ENCODE measurements around the gene HFM1. TPM values are rescaled to one million over a fixed set of nuclear protein-coding genes. Genes with fewer than 3 reads are reported as not detected.
"Not testable (repeated sequence)": the region's sequence is repeated elsewhere in the genome, so short reads cannot be mapped to it uniquely, and the experiment has no call there.

HFM1 gene
- total RNA-seq, 2 donors from 2014 or later: 4.6 to 5.9 TPM

DNA sequence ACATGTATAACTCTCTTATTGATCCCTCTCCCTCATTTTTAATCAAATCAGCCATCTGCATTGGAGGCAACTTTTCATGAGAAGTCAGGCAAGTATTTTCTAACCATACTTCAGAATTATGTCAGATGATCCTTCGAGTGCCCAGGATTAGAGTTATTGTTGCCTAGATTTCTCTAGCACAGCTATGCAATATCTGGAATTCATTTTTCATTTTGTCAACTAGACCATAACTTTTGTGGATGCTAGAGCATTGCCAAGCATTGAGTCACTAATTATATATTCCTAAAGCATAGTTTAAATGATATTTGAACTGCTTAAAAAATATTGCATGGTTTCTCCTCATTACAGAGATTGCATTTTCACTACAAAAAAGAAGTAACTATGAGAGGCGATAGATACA lies 21.2 kb downstream of the HFM1 start:
- TF ChIP-seq, protein P1, sequence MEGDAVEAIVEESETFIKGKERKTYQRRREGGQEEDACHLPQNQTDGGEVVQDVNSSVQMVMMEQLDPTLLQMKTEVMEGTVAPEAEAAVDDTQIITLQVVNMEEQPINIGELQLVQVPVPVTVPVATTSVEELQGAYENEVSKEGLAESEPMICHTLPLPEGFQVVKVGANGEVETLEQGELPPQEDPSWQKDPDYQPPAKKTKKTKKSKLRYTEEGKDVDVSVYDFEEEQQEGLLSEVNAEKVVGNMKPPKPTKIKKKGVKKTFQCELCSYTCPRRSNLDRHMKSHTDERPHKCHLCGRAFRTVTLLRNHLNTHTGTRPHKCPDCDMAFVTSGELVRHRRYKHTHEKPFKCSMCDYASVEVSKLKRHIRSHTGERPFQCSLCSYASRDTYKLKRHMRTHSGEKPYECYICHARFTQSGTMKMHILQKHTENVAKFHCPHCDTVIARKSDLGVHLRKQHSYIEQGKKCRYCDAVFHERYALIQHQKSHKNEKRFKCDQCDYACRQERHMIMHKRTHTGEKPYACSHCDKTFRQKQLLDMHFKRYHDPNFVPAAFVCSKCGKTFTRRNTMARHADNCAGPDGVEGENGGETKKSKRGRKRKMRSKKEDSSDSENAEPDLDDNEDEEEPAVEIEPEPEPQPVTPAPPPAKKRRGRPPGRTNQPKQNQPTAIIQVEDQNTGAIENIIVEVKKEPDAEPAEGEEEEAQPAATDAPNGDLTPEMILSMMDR (conservative IDR thresholded peaks at IDR 0.05): no peak
- Histone ChIP-seq H3K4me1 (ENCODE audit: control insufficient read depth, insufficient read depth, low read length) (no peaks in the 10 kb centered on the region), H3K36me3 (ENCODE audit: control insufficient read depth, insufficient read depth, low read length) (no peaks in the 10 kb centered on the region), H3K4me3 (ENCODE audit: low read length) (no peak overlapping the region), H3K27ac (ENCODE audit: low read depth, low read length) (no peak overlapping the region), H3K9me3 (ENCODE audit: control insufficient read depth, low read length) (no peaks in the 10 kb centered on the region), H3K27me3 (ENCODE audit: control insufficient read depth, insufficient read depth, low read length, poor library complexity, severe bottlenecking) (no peaks in the 10 kb centered on the region), H3K9ac (ENCODE audit: extremely low read depth, low read length, poor library complexity, severe bottlenecking) (no peak overlapping the region)
- 78 to 100% methylated on average over 1 of the region's 2 CpGs for WGBS, 2 experiments (ENCODE audit: insufficient coverage in 1 of 2, insufficient read length in 1 of 2)
- H3K27ac Mint-ChIP-seq: no peak overlapping the region
- peaks cover 2% of the 10 kb centered on the region for H3K9me3 Mint-ChIP-seq
- no peaks in the 10 kb centered on the region for H3K27me3 Mint-ChIP-seq (ENCODE audit: insufficient read depth)
- H3K4me1 Mint-ChIP-seq: no peaks in the 10 kb centered on the region
- H3K4me3 Mint-ChIP-seq: no peak overlapping the region
- no peak for DNase-seq
- peaks cover 5% of the 10 kb centered on the region for H3K36me3 Mint-ChIP-seq (ENCODE audit: low read depth)

DNA sequence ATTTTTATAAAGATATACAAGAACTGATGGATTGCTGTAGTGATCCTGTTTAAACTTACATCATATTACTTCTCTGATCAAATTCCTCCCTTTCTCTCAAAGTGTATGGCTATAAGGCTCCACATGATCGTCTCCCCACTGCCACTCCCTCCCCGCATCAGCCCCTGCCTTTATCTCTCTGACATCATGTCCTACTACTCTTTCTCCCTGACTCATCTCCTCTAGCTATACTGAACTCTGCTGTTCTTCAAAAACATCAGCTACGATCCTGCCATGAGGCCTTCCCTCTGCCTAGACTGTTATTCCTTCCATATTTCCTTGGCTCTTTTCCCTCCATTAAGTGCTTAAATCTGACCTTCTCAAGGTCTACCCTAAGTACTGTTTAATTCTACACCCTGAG lies 22.8 kb downstream of the HFM1 start:
- H3K36me3 Mint-ChIP-seq (ENCODE audit: low read depth): no peaks in the 10 kb centered on the region
- WGBS, 2 experiments (ENCODE audit: insufficient coverage in 1 of 2, insufficient read length in 1 of 2): 88 to 91% methylated on average over 3 of the region's 3 CpGs
- H3K27me3 ChIP-seq (ENCODE audit: control insufficient read depth, insufficient read depth, low read length, poor library complexity, severe bottlenecking): no peaks in the 10 kb centered on the region

DNA sequence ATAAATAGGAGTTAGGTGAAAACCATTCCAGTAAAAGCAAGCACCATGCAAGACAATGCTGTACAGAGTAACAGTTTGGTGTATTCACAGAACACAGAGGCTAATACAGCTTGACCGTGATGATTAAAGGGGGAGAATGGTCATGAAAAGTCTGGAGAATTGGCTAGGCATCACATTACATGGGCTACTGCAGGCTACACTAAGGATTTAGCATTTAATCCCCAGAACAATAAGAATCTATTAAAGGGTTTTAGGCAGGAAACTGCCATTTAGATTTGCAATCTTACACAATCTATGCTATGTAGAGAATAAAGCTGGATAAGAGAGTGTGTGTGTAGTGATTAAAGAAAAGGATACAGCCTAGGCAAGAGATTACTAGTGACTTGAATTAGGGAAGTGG lies 30.6 kb downstream of the HFM1 start:
- Mint-ChIP-seq H3K4me1 (peaks cover 6% of the 10 kb centered on the region), H3K36me3 (ENCODE audit: low read depth) (peaks cover 31% of the 10 kb centered on the region), H3K9me3 (peaks cover 15% of the 10 kb centered on the region), H3K27ac (no peak overlapping the region), H3K4me3 (no peak overlapping the region), H3K27me3 (ENCODE audit: insufficient read depth) (no peaks in the 10 kb centered on the region)
- TF ChIP-seq, protein P1 (conservative IDR thresholded peaks at IDR 0.05): no peak
- H3K4me3 ChIP-seq (ENCODE audit: low read length): no peak overlapping the region
- H3K9ac ChIP-seq (ENCODE audit: extremely low read depth, low read length, poor library complexity, severe bottlenecking): no peak overlapping the region
- 78 to 86% methylated on average over 1 of the region's 1 CpG for WGBS, 2 experiments (ENCODE audit: insufficient coverage in 1 of 2, insufficient read length in 1 of 2)
- no peaks in the 10 kb centered on the region for H3K4me1 ChIP-seq (ENCODE audit: control insufficient read depth, insufficient read depth, low read length)
- no peaks in the 10 kb centered on the region for H3K27me3 ChIP-seq (ENCODE audit: control insufficient read depth, insufficient read depth, low read length, poor library complexity, severe bottlenecking)
- no peaks in the 10 kb centered on the region for H3K36me3 ChIP-seq (ENCODE audit: control insufficient read depth, insufficient read depth, low read length)
- no peak for DNase-seq
- H3K9me3 ChIP-seq (ENCODE audit: control insufficient read depth, low read length): peaks cover 11% of the 10 kb centered on the region
- H3K27ac ChIP-seq (ENCODE audit: low read depth, low read length): no peak overlapping the region

More for the DNA sequence above, 22.8 kb downstream of the HFM1 start:
- TF ChIP-seq, protein P1 (conservative IDR thresholded peaks at IDR 0.05): no peak
- Mint-ChIP-seq H3K4me1 (no peaks in the 10 kb centered on the region), H3K9me3 (no peaks in the 10 kb centered on the region), H3K4me3 (no peak overlapping the region), H3K27me3 (ENCODE audit: insufficient read depth) (no peaks in the 10 kb centered on the region), H3K27ac (no peak overlapping the region)
- Histone ChIP-seq H3K9ac (ENCODE audit: extremely low read depth, low read length, poor library complexity, severe bottlenecking) (no peak overlapping the region), H3K9me3 (ENCODE audit: control insufficient read depth, low read length) (no peaks in the 10 kb centered on the region), H3K36me3 (ENCODE audit: control insufficient read depth, insufficient read depth, low read length) (no peaks in the 10 kb centered on the region), H3K4me1 (ENCODE audit: control insufficient read depth, insufficient read depth, low read length) (no peaks in the 10 kb centered on the region), H3K27ac (ENCODE audit: low read depth, low read length) (no peak overlapping the region), H3K4me3 (ENCODE audit: low read length) (no peak overlapping the region)
- no peak for DNase-seq

DNA sequence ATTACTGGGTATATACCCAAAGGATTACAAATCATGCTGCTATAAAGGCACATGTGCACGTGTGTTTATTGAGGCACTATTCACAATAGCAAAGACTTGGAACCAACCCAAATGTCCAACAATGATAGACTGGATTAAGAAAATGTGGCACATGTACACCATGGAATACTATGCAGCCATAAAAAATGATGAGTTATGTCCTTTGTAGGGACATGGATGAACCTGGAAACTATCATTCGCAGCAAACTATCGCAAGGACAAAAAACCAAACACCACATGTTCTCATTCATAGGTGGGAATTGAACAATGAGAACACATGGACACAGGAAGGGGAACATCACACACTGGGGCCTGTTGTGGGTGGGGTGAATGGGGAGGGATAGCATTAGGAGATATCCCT lies 32.4 kb downstream of the HFM1 start:
- WGBS, 2 experiments (ENCODE audit: insufficient coverage in 1 of 2, insufficient read length in 1 of 2): 100% methylated on average over 2 of the region's 3 CpGs; no CpG with 5 or more reads in 1 of the 2 experiments
- H3K9me3 ChIP-seq (ENCODE audit: control insufficient read depth, low read length): peaks cover 11% of the 10 kb centered on the region
- not testable (repeated sequence) for H3K4me3 Mint-ChIP-seq; H3K9ac ChIP-seq (ENCODE audit: extremely low read depth, low read length, poor library complexity, severe bottlenecking); H3K27me3 ChIP-seq (ENCODE audit: control insufficient read depth, insufficient read depth, low read length, poor library complexity, severe bottlenecking); H3K36me3 ChIP-seq (ENCODE audit: control insufficient read depth, insufficient read depth, low read length); H3K4me1 ChIP-seq (ENCODE audit: control insufficient read depth, insufficient read depth, low read length); H3K27ac Mint-ChIP-seq; H3K27ac ChIP-seq (ENCODE audit: low read depth, low read length); H3K27me3 Mint-ChIP-seq (ENCODE audit: insufficient read depth); DNase-seq; H3K4me3 ChIP-seq (ENCODE audit: low read length); H3K4me1 Mint-ChIP-seq
- Mint-ChIP-seq H3K9me3 (peaks cover 32% of the 10 kb centered on the region), H3K36me3 (ENCODE audit: low read depth) (peaks cover 49% of the 10 kb centered on the region)

Measured in endodermal cell (in vitro differentiated cells).